Middle frontal gyrus (tissue), 1 donor: ENCODE measurements around the gene FADD.
"Not testable (repeated sequence)": the region's sequence is repeated elsewhere in the genome, so short reads cannot be mapped to it uniquely, and the experiment has no call there.

Source experiments
- DNase-seq: peaks from one replicate; pipeline ENCODE4 v3.0.0-alpha.2; 2015; ENCODE audit warnings: low spot score; ENCODE audit errors: extremely low spot score

Gene FADD

GRCh38 chr11:70203751-70204465 is 812 bp downstream of the FADD start:
- DNase-seq, result no peak

DNA sequence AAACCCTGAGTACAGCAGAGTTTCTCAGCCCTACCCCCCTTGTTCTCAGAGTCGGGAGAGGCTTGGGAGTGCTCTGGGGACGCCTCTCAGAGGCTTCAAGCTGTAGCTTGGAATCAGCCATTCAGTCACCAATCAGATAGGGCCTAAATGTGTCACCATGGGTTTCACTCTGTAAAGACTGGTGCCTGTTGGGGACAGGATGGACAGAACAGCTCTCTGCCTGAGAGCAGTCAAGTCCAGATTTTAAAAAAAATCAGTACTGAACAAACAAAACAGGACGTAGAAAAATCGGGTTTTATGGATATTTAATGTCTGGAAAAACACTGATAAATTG is 1.3 kb downstream of the FADD start:
- DNase-seq, result no peak

GRCh38 chr11:70205049-70205725 is 2.1 kb downstream of the FADD start:
- DNase-seq, result no peak

- DNase-seq, result no peak
Observed at GRCh38 chr11:70205766-70206165, 2.7 kb downstream of the FADD start.

GRCh38 chr11:70206226-70206981 is 3.3 kb downstream of the FADD start:
- DNase-seq, result no peak

- DNase-seq, result no peak
Observed at GRCh38 chr11:70206982-70207376, 3.9 kb downstream of the FADD start.

DNA sequence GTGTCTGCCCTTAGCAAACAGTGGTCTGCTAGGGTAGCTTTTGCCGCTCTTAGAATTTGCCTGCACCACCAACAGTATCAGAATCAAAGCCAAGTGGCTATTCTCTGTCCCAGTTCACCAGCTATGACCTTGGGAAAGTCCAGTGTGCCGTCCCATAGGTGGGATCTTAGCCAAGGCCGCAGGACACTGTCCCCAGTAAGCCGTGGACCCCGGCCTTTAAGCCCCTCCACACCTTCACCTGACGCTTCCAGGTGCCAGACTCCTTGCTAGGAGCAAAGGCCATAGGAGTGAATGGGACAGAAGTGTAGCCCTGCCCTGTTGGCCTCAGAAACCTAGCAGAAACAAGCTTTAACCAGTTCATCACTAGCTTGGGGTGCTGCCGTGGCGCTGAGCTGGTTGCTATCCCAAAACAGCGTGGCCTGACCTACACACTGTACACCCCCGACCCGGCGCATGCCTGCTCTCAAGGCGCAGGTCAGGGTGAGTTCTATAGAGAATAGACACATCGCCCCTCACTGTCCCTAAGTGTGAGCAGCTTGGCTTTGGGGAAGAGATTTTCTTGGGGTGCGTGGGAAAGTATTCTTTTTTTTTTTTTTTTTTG is 4.5 kb downstream of the FADD start:
- no peak for DNase-seq

GRCh38 chr11:70209391-70209912 is 6.4 kb downstream of the FADD start:
- no peak for DNase-seq

DNA sequence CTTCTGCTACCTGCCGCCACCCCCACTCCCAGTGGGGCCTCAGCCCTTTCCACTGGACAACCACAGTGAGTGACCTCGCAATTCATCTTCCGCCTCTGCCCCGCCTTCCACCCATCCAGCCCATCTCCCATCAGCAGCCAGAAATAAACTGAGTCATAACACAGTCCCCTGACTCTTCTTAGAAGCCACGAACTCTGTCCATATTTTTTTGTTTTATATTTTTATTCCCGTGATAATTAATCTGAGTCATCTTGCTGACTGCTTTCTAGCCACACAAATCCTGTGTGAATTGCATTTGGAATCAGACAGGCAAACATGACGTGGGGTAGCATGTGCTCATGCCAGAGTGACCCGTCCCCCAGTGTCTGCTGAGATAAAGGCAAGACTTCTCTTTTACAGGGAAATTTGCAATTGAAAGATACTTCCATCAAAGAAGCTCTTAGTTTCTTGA is 7.0 kb downstream of the FADD start:
- DNase-seq, result no peak

GRCh38 chr11:70210530-70210929 is 7.4 kb downstream of the FADD start:
- DNase-seq, result no peak

GRCh38 chr11:70212227-70212811 is 9.2 kb downstream of the FADD start:
- no peak for DNase-seq

GRCh38 chr11:70217388-70217787 is 14.3 kb downstream of the FADD start:
- DNase-seq, result not testable (repeated sequence)

DNA sequence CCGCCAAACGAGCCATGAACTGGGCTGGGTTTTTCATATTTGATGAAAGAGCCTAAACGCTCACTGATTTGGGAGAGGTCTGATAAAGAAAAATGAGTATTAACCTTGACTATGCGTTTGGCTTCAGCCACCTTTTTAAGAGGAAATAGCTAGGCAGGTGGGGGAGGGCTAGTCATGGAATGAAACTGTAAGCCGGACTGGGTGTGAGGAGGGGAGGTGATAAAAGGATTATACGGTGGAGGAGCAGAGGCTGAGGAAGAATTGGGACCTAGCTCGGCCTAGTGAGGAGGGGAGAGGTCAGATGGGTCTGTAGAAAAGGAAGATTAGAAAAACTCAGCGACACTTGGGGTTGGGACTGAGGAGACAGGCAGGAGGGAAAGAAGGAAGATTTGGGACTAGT is 15.0 kb downstream of the FADD start:
- not testable (repeated sequence) for DNase-seq

- no peak for DNase-seq
Observed at GRCh38 chr11:70220136-70220535, 17.0 kb downstream of the FADD start.

DNA sequence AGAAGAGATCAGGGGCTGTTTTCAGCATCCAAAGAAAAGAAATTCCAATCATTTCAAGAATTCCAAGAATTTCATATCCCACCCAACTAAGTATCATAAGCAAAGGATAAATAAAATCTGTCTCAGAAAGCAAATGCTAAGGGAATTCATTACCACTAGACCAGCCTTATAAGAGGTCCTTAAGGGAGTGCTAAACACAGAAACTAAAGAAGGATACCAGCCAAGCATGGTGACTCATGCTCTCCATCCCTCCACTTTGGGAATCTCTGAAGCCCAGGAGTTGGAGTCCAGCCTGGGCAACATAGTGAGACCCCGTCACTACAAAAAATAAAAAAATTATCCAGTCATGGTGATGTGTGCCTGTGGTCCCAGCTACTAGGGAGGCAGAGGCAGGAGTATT is 17.8 kb downstream of the FADD start:
- no peak for DNase-seq

DNA sequence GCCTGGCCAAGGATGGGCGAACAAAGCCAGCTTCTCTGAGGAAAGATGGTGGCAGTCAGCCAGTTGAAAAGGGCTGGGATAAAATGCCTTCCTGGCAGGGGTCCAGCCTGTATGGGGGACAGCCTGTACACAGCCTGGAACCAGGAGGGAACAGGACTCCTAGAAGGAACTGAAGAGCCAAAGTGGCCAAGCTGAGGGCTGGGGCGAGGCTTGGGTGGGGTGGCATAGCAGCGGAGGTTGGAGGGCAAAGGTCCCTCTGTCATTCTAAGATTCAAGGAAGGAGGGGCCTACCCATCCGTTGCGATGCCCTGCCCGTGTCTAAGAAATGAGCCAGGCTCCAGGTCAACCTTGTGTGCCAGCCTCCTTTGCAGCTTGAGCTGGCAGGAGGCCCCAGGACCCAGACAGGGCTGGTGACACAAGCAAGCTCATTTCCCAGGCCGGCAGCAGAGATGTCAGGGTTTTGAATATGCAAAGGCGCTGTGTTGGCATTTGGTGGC is 22.6 kb downstream of the FADD start:
- no peak for DNase-seq

DNA sequence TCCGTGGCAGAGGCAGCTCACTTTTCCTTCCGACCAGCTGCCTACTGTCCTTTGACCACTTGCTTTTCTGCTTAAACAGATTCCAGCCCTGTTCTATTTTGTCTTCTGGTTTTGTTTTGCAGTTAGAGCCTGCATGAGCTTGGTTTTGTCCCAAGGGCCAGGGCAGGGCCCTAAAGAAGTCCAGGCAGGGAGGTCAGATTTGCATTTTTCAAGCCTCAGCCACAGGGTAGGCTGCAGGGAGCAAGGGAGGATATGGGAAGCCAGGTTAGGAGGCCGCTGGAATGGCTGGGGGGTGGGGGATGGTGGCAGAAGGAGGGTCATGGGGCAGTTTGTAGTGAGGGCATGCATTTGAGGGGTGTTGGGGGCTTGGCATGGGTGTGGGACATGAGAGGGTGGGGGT is 23.1 kb downstream of the FADD start:
- DNase-seq, result no peak

- no peak for DNase-seq
Observed at GRCh38 chr11:70226967-70227366, 23.9 kb downstream of the FADD start.

DNA sequence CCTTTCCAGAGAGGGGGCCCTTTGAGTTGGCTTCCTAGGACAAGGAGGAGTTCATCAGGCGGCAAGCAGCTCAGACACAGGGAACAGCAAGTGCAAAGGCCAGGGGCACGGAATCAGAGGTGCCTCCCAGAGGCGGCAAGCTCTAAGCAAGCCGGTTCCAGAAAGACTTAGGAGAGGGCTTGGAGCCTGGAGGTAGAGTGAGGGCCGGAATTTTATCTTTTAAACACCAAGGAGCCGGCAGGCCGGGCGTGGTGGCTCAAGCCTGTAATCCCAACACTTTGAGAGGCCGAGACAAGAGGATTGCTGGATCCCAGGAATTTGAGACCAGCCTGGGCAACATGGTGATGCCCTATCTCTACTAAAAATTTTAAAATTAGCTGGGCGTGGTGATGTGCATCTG is 26.6 kb downstream of the FADD start:
- DNase-seq, result no peak

GRCh38 chr11:70230151-70230839 is 27.2 kb downstream of the FADD start:
- no peak for DNase-seq
